Femur (tissue), 1 donor: Measurements from ENCODE around the gene SNTB2.
"Not testable (repeated sequence)": the region's sequence is repeated elsewhere in the genome, so short reads cannot be mapped to it uniquely, and the experiment has no call there.

Experiments used
- DNase-seq: peaks from one replicate; pipeline ENCODE4 v3.0.0-alpha.2; 2017

The SNTB2 gene

DNA sequence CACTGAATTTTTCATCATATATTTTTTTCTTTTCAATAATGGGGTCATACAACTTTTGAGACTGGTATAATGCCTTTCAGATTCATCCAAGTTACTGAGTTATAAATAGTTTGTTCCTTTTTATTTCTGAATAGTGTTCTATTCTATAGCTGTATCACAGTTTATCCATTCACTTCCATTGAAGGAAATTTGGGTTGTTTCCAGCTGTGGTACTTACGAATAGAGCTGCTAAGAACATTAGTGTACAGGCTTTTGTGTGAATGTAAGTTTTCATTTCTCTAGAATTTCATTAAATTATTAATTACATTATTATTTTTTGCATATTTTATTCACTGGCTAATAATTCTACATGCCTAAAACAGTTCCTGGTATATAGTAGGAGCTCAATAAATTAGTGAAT is 52.9 kb downstream of the SNTB2 start:
- DNase-seq = no peak

DNA sequence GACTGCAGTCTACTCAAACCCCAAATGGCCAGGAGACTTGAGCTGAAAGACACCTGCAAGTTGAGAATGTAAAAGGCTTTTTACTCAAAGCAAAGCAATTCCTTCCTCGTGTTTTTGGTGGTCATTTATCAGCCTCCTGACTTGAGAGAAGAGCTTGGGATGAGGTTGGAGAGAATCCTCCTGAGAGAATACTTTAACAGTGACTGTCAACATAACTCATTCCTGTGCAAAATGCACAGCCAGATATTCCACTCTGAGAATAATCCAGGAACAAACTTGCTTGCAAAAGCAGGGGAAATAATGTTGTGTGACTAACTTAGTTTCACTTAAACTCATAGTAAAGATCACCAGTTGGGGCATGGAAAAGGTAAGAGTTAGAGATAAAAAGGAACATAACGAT is 53.4 kb downstream of the SNTB2 start:
- DNase-seq = no peak

- DNase-seq = no peak
Measured at GRCh38 chr16:69241926-69242325, 55.0 kb downstream of the SNTB2 start.

- no peak for DNase-seq
Measured at GRCh38 chr16:69243479-69243878, 56.5 kb downstream of the SNTB2 start.

DNA sequence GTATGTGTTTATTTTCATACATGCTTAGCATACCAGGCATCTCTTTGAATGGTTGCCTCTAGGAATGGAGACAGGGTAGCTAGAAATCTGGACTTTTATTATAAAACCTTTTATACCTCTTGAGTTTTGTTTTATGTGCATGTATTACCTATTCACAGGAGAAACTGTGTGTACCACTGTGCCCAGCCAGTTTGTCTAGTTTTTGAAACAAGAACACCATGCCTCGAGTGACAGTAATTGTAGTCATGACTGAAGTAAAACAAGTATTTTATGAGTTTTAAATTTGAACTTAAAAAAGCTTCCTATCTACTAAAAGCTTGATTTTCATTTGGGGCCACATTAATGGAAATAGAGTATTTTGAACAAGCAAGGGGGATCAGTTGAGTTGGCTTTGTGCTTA is 57.4 kb downstream of the SNTB2 start:
- DNase-seq = no peak

DNA sequence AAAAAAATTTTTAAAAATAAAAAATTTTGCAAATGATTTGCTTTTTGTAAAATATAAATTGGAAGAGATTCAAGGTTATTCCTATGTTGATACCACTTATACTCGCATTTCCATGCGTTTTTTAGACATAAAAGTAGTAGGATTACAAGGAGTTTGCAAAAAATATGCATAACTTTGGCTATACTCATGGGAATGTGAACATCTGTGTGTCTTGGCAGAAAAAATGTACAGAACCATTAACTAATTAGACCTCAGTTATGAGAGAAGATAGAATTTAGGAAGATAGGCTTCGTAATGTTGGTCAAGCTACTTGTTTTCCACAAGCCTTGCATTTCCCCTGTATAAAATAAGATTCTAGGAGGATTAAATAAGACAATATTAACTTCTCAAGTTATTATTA is 63.1 kb downstream of the SNTB2 start:
- DNase-seq = no peak

DNA sequence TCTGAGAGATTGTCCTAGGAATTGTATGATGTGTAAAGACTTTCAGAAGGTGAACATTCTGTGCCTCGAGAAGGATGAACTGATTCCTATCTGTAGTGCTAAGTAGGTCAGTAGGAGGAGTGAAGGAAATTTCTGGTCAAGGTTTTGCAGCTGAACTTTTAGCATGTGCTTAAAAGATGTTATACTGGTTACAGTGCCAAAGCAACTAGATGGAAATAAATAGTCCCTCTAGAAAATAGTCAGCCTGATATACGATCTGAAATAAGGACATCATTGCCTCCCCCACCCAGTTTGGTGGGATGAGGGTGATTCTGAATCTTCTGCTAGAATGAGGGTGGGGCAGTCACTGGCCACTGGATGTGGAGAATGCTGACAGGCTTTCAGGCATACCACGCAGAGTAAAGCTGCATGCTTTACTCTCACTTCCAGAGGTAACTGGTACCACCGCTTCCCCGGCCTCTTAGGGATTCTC is 66.9 kb downstream of the SNTB2 start:
- peak; percentile 40 for DNase-seq

GRCh38 chr16:69259428-69259764 is 72.4 kb downstream of the SNTB2 start:
- not testable (repeated sequence) for DNase-seq

GRCh38 chr16:69260019-69260418 is 73.1 kb downstream of the SNTB2 start:
- no peak for DNase-seq

DNA sequence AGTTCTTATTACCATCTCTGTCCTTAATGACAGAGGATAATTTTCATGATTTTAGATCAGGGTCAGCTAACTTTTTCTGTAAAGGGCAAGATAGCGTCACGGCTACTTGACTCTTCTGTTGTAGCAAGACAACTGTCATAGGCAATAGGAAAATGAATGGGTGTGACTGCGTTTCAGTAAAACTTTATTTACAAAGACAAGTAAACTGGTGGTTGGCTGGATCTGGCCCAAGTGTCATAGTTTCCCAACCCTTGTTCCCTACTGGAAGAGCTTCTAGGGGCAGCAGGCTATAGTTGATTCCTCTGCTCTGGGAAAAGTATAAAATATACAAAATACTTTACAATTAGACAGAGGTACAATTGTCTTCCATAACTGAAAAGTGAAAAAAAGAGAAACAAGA is 73.5 kb downstream of the SNTB2 start:
- no peak for DNase-seq

DNA sequence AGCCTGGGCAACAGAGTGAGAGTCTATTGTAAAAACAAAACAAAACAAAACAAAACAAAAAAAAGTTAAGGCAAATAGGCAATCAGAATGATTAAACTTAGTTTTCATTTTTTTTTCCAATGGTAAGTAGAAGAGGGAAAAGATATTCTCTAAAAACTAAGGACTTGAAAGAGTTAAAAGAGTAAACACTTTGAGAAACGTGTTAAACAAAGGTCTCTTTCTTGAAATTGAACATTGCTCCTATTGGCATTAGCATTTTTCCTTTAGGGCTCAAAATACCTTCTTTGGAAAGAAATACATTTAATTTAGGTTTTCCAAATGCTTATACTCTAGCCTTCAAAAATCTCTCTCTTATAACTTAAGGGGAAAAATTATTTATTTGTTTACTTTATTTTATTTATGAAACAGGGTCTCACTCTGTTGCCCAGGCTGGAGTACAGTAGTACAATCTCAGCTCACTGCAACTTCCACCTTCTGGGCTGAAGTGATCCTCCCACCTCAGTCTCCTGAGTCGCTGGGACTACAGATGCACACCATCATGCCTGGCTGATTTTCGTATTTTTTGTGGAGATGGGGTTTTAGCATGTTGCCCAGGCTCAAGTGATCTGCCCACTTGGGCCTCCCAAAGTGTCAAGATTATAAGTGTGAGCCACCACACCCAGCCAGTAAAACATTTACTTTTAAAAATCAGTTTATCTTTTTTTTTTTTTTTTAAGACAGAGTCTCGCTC is 79.5 kb downstream of the SNTB2 start:
- no peak for DNase-seq

DNA sequence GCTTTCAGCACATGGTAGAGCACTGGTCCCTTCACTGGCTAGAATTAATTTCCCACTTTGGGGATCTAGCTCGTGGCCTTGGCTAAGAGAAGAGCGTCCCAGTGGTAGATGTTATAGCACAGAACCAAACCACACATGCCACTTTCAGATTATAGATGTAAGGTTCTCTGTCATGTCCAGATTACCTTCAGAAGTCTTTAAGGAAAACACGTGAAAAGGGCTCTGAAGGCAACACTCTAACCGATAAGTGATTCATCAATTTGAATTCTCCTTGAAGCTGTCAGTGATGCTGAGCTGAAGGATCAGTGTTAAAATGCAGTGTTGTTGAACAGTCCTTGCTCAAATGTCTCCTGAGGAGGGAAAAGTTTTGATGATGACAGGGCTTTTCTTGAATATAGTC is 80.7 kb downstream of the SNTB2 start:
- DNase-seq = no peak

DNA sequence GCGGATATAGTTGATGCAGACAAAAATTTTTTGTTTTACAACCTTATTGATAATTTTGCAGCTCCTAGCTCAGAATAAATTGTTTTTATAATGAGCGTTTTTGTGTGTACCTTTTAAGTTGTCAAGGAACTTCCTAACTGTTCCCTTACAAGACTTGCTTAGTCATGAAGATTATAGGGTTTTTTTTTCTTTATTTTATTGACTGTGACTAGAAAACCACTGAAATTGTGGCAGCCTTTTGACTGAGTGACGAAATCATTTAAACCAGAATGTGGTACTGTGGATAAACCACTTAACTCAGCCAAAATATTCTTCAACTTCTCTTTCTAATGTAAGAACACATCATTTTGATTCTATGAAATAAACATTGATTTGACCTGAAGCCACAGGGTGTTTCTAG is 83.4 kb downstream of the SNTB2 start:
- DNase-seq = no peak

DNA sequence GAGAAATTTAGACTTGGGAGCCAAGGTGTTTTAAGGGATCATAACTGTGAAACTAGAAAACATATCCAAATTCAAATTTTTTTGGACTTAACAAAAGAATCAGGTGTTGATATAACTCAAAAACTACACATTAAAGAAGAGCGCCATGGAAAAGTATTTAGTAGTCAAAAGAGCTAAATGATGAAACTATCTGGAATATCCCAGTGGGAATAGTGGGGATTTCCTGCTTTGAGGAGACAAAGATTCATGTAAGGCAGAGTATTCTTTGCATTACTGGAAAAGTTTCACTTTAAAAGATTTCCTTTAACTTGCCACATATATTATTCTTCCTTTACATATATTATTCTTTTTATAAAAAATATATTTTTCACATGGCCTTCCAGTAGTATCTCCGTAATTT is 83.9 kb downstream of the SNTB2 start:
- DNase-seq = no peak

- DNase-seq = no peak
Measured at GRCh38 chr16:69273009-69273408, 86.0 kb downstream of the SNTB2 start.

DNA sequence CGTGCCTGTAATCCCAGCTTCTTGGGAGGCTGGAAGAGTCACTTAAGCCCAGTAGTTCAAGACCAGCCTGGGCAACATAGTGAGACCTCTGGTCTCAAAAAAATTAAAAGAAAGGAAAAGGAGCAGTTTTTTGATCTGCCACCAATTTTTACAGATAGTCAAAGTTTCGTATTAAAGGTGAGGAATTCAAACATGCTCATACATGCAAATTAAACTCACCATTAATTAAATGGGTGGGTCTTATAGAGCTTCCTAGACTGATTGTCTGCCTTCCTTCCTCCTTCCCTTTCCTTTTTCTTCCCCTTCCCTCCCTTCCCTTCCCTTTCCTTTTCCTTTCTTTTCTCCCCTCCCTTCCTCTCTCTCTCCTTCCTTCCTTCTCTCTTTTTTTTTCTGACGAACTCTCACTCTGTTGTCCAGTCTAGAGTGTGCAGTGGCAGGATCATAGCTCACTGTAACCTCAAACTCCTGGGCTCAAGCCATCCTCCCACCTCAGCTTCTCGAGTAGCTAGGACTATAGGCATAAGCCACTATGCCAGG is 87.8 kb downstream of the SNTB2 start:
- no peak for DNase-seq

GRCh38 chr16:69276148-69277115 is 89.5 kb downstream of the SNTB2 start:
- peak; percentile 91 for DNase-seq

- DNase-seq = no peak
Measured at GRCh38 chr16:69277413-69277812, 90.4 kb downstream of the SNTB2 start.

- no peak for DNase-seq
Measured at GRCh38 chr16:69283851-69284250, 96.9 kb downstream of the SNTB2 start.

- no peak for DNase-seq
Measured at GRCh38 chr16:69285240-69285639, 98.3 kb downstream of the SNTB2 start.

- peak; percentile 35 for DNase-seq
Measured at GRCh38 chr16:69286941-69287713, 100.2 kb downstream of the SNTB2 start.

DNA sequence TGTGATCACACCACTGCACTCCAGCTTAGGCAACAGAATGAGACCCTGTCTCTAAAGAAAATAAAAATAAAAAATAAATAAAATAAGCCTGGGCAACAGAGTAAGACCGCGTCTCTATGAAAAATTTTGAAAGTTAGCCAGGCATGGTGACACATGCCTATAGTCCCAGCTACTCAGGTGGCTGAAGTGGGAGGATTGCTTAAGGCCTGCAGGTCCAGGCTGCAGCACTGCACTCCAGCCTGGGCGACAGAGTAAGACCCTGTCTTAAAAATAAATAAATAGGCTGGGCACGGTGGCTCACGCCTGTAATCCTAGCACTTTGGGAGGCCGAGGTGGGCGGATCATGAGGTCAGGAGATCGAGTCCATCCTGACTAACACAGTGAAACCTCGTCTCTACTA is 104.7 kb downstream of the SNTB2 start:
- not testable (repeated sequence) for DNase-seq

DNA sequence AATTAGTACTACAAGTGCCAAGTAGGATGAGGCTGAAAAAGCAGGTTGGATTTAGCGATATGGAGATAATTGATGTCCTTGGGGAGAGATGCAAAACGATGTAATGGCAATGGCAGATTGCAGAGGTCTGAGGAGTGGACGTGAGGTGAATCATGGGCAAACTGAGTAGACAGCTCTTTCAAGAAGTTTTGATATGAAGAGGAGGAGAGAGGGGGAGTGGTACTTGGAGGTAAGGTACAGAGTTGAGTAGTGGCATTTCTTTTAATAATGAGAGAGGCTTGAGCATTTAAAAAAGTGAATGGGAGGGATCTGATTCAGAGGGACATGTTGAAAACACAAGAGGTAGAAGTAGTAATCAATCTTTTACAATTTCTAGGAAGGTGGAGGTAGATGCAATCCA is 106.4 kb downstream of the SNTB2 start:
- no peak for DNase-seq
